ENCODE results near the gene FLT3LG. TPM values are rescaled to one million over a fixed set of nuclear protein-coding genes. Genes with fewer than 3 reads are reported as not detected.
"Not testable (repeated sequence)": the region's sequence is repeated elsewhere in the genome, so short reads cannot be mapped to it uniquely, and the experiment has no call there.

The FLT3LG gene
- total RNA-seq, 2 experiments from 2014 or later: 61.0 to 63.5 TPM

DNA sequence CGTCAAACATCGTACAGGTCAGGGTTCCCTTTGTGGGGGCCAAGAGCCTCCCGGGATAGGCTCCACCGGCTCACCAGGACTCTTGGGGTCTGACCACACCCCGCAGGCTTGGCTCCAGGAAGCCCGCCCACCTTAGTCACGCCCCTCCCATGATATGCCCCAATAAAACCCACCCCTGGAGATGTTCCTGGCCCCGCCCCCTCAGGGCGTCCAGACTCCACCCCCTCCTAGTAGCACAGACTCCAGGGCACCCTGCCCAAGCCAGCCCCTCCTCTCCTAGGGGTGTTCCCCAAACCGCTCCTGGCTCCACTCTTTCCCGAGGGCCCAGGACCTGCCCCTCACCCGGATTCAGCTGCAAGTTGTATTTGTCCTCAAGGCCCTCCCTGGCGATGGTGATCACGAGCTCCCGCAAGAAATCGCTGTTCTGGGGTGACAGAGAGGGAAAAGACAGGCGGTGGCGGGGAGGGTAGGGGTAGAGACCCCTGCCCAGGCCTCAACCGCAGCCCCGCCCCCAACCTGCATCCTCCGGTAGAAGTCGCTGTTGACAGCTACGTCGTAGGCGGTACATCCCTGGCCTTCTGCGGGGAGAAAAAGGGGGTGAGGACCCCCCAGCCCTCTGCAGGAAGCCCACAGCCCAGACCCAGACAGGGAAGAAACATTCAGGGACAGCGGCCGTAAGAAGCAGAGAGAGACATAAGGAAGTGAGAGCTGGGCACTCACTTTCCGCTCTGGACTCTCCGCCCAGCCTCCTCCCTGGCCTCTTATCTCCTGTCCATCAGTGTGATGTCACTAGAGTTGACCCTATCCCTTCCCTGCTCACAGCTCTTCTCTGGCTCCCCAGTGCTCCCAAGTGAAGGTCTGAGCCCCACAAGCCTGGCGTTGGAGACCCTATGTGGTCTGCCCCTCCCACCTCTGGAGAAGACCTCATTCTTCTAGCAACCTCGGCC lies 26.3 kb upstream of the FLT3LG start:
- Mint-ChIP-seq H3K4me1 (peaks cover 37% of the 10 kb centered on the region), H3K27ac (peak overlapping the region; percentile 54), H3K27me3 (peaks cover 5% of the 10 kb centered on the region), H3K4me3 (no peak overlapping the region), H3K9me3 (no peaks in the 10 kb centered on the region), H3K36me3 (peaks cover 26% of the 10 kb centered on the region)
- peak; percentile 60 for DNase-seq

GRCh38 chr19:49448432-49448786 lies 25.6 kb upstream of the FLT3LG start:
- no peak for DNase-seq
- Mint-ChIP-seq H3K36me3 (peaks cover 26% of the 10 kb centered on the region), H3K4me1 (peaks cover 38% of the 10 kb centered on the region), H3K27ac (peak overlapping the region; percentile 54), H3K27me3 (no peaks in the 10 kb centered on the region), H3K9me3 (no peaks in the 10 kb centered on the region), H3K4me3 (peak overlapping the region; percentile 30)

- no peak for DNase-seq
- Mint-ChIP-seq H3K4me1 (peaks cover 37% of the 10 kb centered on the region), H3K27ac (peak overlapping the region; percentile 100), H3K9me3 (no peaks in the 10 kb centered on the region), H3K36me3 (peaks cover 30% of the 10 kb centered on the region), H3K4me3 (peak overlapping the region; percentile 99), H3K27me3 (no peaks in the 10 kb centered on the region)
Observed at GRCh38 chr19:49450405-49450804, 23.6 kb upstream of the FLT3LG start.

DNA sequence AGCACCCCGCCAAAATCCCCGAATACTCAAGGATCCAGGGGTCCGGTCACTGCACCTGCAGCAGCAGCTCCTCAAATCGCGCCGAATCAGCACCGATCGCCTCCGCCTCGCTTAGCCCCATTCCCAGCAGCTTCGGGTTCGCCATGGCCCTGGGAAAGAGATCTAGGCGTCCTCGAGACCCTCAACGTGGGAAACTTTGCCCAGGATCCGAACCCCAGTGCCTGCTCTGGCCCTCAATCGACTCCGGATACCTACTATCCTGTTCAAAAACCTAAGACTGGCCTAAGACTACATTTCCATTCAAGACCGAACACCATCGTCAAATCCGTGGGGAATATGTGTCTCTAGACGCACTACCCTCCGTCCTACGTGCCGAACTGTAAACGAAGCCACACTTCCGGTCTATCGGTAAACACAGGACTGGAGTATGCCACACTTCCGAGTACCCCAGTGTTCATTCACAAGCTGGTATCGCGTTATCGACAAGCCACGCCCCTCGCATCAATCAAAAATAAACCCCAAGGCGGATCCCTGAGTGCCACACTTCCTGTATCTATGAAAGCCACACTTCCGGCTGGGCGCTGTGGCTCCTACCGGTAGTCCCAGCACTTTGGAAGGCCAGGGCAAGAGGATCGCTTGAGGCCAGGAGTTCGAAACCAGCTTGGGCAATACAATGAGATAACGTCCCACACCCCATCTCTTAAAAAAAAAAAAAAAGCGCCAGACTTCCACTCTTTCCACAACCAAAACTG lies 22.4 kb upstream of the FLT3LG start, which contains the start of gene PIH1D1:
PIH1D1 (minus strand) TSS at position 385 of the 752 bp plus-strand sequence; CDS start at position 145, 240 bp downstream.
- Mint-ChIP-seq H3K36me3 (peaks cover 29% of the 10 kb centered on the region), H3K27me3 (no peaks in the 10 kb centered on the region)

GRCh38 chr19:49453013-49453756 lies 20.8 kb upstream of the FLT3LG start, which contains the start of gene ALDH16A1:
Gene ALDH16A1, plus strand, starts transcription at chr19:49453225. Its CDS starts 107 bp downstream, at chr19:49453332.
- H3K27me3 Mint-ChIP-seq: no peaks in the 10 kb centered on the region
- peaks cover 28% of the 10 kb centered on the region for H3K36me3 Mint-ChIP-seq
- peaks cover 39% of the 10 kb centered on the region for H3K4me1 Mint-ChIP-seq
- H3K27ac Mint-ChIP-seq: peak within 1 kb of the TSS; percentile 100
- H3K9me3 Mint-ChIP-seq: no peaks in the 10 kb centered on the region
- DNase-seq: peak; percentile 99
- H3K4me3 Mint-ChIP-seq: peak within 1 kb of the TSS; percentile 99

More for the DNA sequence above, 22.4 kb upstream of the FLT3LG start, which contains the start of gene PIH1D1:
- H3K4me3 Mint-ChIP-seq: peak within 1 kb of the TSS; percentile 99
- DNase-seq: peak; percentile 93
- peaks cover 41% of the 10 kb centered on the region for H3K4me1 Mint-ChIP-seq
- H3K9me3 Mint-ChIP-seq: no peaks in the 10 kb centered on the region
- H3K27ac Mint-ChIP-seq: peak within 1 kb of the TSS; percentile 100

DNA sequence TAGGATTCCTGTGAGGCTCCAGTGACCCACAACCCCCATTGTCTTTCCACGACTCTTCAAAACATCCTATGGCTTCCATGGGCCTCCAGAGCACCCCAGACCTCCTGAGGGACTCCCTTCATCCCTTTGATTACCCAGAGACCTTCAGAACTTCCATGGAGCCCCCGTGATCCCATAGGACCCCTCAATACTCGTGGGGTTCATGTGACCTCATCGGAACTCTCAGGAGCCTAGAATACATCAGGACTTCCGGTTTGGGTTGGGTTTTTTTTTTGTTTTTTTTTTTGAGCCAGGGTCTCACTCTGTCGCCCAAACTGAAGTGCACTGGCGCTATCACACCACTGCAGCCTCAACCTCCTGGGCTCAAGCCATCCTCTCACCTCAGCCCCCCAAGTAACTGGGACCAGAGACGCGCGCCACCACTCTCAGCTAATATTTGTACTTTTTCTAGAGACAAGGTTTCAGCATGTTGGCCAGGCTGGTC lies 20.2 kb upstream of the FLT3LG start:
- Mint-ChIP-seq H3K36me3 (peaks cover 22% of the 10 kb centered on the region), H3K9me3 (no peaks in the 10 kb centered on the region), H3K4me3 (peak overlapping the region; percentile 99), H3K27me3 (no peaks in the 10 kb centered on the region), H3K4me1 (peaks cover 34% of the 10 kb centered on the region), H3K27ac (peak overlapping the region; percentile 100)
- DNase-seq: no peak

- H3K9me3 Mint-ChIP-seq: no peaks in the 10 kb centered on the region
- H3K4me3 Mint-ChIP-seq: no peak overlapping the region
- DNase-seq: no peak
- H3K27me3 Mint-ChIP-seq: no peaks in the 10 kb centered on the region
- peaks cover 17% of the 10 kb centered on the region for H3K36me3 Mint-ChIP-seq
- peak overlapping the region; percentile 28 for H3K27ac Mint-ChIP-seq
- peaks cover 22% of the 10 kb centered on the region for H3K4me1 Mint-ChIP-seq
Observed at GRCh38 chr19:49455773-49456172, 18.2 kb upstream of the FLT3LG start.

DNA sequence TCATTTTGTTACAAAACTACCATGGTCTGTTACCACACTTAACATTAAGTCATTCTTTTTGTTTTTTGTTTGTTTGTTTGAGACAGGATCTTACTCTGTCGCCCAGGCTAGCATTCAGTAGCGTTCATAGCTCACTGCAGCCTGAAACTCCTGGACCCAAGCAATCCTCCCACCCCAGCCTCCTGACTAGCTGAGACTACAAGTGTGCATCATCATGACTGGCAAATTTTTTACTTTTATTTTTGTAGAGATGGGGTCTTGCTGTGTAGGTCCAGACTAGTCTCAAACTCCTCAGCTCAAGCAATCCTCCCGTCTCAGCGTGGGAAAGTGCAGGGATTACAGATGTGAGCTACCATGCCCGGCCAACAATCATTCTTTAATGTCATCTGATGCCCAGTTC lies 17.7 kb upstream of the FLT3LG start:
- Mint-ChIP-seq H3K27ac (peak overlapping the region; percentile 28), H3K9me3 (no peaks in the 10 kb centered on the region), H3K4me3 (no peak overlapping the region), H3K27me3 (no peaks in the 10 kb centered on the region), H3K4me1 (peaks cover 22% of the 10 kb centered on the region), H3K36me3 (peaks cover 16% of the 10 kb centered on the region)
- DNase-seq: no peak

- peaks cover 12% of the 10 kb centered on the region for H3K36me3 Mint-ChIP-seq
- H3K4me1 Mint-ChIP-seq: peaks cover 10% of the 10 kb centered on the region
- no peak overlapping the region for H3K27ac Mint-ChIP-seq
- no peak for DNase-seq
- H3K9me3 Mint-ChIP-seq: no peaks in the 10 kb centered on the region
- no peaks in the 10 kb centered on the region for H3K27me3 Mint-ChIP-seq
- no peak overlapping the region for H3K4me3 Mint-ChIP-seq
Observed at GRCh38 chr19:49458567-49458903, 15.5 kb upstream of the FLT3LG start.

DNA sequence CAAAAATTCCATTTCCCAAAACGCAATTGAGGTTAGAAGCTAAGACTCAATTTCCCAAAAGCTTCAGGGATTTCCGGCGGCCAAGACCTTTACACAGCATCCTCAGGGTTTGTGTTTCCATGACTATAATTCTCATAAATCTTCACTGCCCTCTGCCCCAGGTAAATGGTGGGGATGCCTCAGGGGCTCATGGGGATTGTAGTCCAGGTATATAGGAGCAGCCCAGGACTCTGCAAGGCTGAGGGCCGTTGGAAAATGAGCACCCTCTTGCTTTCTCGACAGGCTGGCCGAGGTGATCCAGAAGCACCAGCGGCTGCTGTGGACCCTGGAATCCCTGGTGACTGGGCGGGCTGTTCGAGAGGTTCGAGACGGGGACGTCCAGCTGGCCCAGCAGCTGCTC lies 14.6 kb upstream of the FLT3LG start:
- Mint-ChIP-seq H3K4me3 (no peak overlapping the region), H3K27ac (no peak overlapping the region), H3K4me1 (peaks cover 6% of the 10 kb centered on the region), H3K27me3 (no peaks in the 10 kb centered on the region), H3K36me3 (peaks cover 10% of the 10 kb centered on the region), H3K9me3 (no peaks in the 10 kb centered on the region)
- DNase-seq: no peak

GRCh38 chr19:49461130-49461529 lies 12.9 kb upstream of the FLT3LG start:
- not testable (repeated sequence) for DNase-seq, H3K4me3 Mint-ChIP-seq, H3K27ac Mint-ChIP-seq, H3K9me3 Mint-ChIP-seq, H3K27me3 Mint-ChIP-seq, H3K4me1 Mint-ChIP-seq
- H3K36me3 Mint-ChIP-seq: peaks cover 14% of the 10 kb centered on the region

- Mint-ChIP-seq H3K27ac (no peak overlapping the region), H3K9me3 (no peaks in the 10 kb centered on the region)
Observed at GRCh38 chr19:49461656-49462055, 12.4 kb upstream of the FLT3LG start.

GRCh38 chr19:49462492-49462891 lies 11.5 kb upstream of the FLT3LG start:
- no peak overlapping the region for H3K4me3 Mint-ChIP-seq
- no peak for DNase-seq
- H3K27ac Mint-ChIP-seq: no peak overlapping the region
- H3K27me3 Mint-ChIP-seq: no peaks in the 10 kb centered on the region
- H3K36me3 Mint-ChIP-seq: peaks cover 14% of the 10 kb centered on the region
- no peaks in the 10 kb centered on the region for H3K4me1 Mint-ChIP-seq
- H3K9me3 Mint-ChIP-seq: no peaks in the 10 kb centered on the region

More at GRCh38 chr19:49461656-49462055, 12.4 kb upstream of the FLT3LG start:
- H3K4me1 Mint-ChIP-seq: no peaks in the 10 kb centered on the region
- H3K36me3 Mint-ChIP-seq: peaks cover 14% of the 10 kb centered on the region
- no peaks in the 10 kb centered on the region for H3K27me3 Mint-ChIP-seq
- H3K4me3 Mint-ChIP-seq: no peak overlapping the region
- DNase-seq: no peak

- Mint-ChIP-seq H3K36me3 (peaks cover 19% of the 10 kb centered on the region), H3K4me1 (peaks cover 8% of the 10 kb centered on the region), H3K27me3 (no peaks in the 10 kb centered on the region), H3K27ac (no peak overlapping the region), H3K9me3 (no peaks in the 10 kb centered on the region), H3K4me3 (no peak overlapping the region)
- no peak for DNase-seq
Observed at GRCh38 chr19:49463960-49464740, 9.9 kb upstream of the FLT3LG start.
